GM18858 (cell line): Measurements from ENCODE around the gene CRISP2.
"Not testable (repeated sequence)": the region's sequence is repeated elsewhere in the genome, so short reads cannot be mapped to it uniquely, and the experiment has no call there.

ENCODE experiments used
- ATAC-seq: cut with Tn5 transposase; IDR thresholded peaks from one replicate; pipeline ENCODE4 v1.9.1; 2021; ENCODE audit not compliant: unreplicated experiment

The CRISP2 gene, protein sequence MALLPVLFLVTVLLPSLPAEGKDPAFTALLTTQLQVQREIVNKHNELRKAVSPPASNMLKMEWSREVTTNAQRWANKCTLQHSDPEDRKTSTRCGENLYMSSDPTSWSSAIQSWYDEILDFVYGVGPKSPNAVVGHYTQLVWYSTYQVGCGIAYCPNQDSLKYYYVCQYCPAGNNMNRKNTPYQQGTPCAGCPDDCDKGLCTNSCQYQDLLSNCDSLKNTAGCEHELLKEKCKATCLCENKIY

DNA sequence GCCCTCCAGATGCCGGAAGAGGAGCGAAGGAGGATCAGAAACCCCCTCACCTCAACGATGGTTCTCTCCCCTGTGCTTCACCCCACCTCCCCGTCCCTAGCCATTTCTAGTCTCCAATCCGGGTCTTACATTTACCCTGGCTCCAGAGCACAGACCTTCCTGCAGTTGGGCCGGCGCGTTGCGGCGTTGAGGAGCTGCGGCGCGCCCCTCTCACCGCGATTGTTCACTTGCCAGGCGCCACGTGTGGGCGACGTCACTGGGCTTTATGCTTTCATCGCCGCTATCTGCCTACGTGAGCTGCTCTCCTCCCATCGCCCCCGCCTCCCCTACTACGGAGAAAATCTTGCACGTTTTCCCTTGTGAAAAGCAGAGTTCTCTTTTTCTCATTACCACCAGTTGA is at the start of gene CRISP2:
TSS of gene CRISP2 (minus strand) at position 198 of the 400 bp plus-strand sequence. CDS start 4,347 bp downstream, outside the sequence.
- no peak for ATAC-seq

- peak; percentile 43 for ATAC-seq
These were observed 30.9 kb upstream of the CRISP2 start, which contains the start of gene CRISP3 for GRCh38 chr6:49744259-49744658. Gene CRISP3, minus strand, starts transcription at chr6:49744388. Its CDS starts 21 bp downstream, at chr6:49744367.

- no peak for ATAC-seq
These were observed 30.1 kb upstream of the CRISP2 start for GRCh38 chr6:49743429-49743828.

DNA sequence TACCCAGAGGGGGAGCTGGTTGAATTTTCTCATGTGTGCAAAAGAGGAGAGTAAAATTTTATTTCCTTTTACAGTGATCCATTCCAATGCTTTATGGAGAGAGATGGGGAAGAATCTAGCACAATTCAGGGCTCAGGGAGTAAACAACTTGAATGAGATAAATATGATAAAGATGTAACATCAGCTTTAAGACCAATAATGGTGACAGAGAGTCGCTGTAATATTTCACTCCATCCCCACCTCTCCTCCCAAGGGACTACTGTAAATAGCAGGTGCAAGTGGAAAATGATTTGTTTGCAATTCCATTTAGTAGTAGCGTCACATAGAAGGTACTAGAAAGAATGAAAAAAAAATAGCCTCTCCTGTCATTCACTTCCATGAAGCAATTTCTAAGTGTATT is 26.1 kb upstream of the CRISP2 start:
- no peak for ATAC-seq

DNA sequence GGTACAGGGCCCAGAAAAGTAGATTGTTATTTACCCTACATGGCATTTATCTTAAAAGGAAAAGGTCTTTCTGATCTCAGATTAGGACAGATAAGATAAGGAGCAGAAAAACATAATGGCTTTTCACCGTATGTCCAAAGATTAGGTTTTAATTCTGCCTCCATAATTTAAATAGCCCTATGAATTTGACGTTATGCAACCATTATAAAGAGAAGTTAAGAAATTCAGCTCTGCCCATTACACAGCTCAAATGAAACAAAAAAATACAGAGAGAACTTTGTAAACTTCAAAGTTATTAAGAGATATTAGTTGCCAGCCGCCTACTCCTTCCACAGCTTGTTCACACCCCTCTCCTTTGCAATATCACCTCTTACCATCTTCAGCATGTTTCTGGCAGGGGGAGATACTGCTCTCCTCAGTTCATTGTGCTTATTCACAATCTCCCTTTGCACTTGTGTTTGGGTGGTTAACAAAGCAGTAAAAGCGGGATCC is 22.7 kb upstream of the CRISP2 start:
- ATAC-seq: no peak

GRCh38 chr6:49733680-49734079 is 20.3 kb upstream of the CRISP2 start:
- no peak for ATAC-seq

DNA sequence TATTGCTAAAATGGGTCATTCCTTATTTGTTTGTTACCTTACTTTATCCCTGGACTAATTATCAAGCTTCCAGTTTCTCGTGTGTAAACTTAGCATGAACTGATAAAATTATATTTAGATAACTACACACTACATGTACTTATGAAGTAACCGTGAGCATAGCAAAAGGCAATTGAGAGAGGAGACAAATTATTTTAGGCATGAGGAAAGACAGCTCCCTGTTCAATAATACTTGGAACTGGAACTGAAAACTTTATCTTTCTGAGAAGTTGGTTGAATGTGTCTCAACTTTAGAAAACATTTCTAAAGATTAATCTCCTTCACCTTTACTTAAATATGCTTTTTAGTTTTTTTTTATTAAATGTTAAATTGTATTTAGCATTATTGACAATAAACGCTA is 19.4 kb upstream of the CRISP2 start:
- ATAC-seq: no peak

DNA sequence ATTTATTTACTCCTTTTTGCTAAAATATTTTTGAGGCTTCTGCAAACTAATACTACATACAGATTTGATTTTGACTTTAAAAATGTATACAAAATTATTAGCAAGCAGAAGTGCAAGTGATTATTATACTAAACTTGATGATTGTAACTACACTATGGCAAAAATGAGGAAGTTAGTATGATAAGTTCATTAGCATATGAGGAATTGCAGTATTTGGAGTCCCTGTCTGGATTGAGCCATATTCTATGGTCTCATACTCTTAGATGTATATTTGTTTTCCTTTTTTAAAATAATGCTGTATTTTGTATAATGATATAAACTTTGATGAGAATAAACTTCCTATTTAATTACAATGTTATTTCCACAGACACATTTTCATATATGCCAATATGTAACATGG is 16.9 kb upstream of the CRISP2 start:
- ATAC-seq: no peak

GRCh38 chr6:49723917-49724316 is 10.6 kb upstream of the CRISP2 start:
- ATAC-seq: not testable (repeated sequence)

GRCh38 chr6:49721297-49721696 is 8.0 kb upstream of the CRISP2 start:
- no peak for ATAC-seq

GRCh38 chr6:49720372-49720771 is 7.0 kb upstream of the CRISP2 start:
- no peak for ATAC-seq

- no peak for ATAC-seq
These were observed 14.9 kb downstream of the CRISP2 start for GRCh38 chr6:49698478-49698877.

- ATAC-seq: no peak
These were observed 19.8 kb downstream of the CRISP2 start for GRCh38 chr6:49693512-49693911.

DNA sequence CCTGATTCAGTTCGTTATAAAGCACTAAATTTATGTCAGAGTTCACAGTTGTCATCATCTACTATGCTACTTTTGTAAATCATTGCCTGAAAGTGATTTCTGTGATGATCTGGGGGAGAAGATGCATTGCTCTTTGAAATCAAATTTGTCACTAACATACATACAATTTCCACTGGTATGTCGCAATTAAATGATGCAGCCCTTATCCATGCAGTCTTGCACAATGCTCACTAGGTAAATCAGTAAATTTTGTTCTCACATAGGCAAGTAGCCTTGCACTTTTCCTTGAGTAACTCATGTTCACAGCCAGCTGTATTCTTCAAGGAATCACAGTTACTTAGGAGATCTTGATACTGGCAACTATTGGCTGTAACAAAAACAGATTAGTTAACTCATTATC is 20.8 kb downstream of the CRISP2 start:
- no peak for ATAC-seq

GRCh38 chr6:49676671-49677281 is 36.6 kb downstream of the CRISP2 start:
- ATAC-seq: no peak

GRCh38 chr6:49675816-49676215 is 37.5 kb downstream of the CRISP2 start:
- no peak for ATAC-seq

GRCh38 chr6:49668083-49668511 is 45.2 kb downstream of the CRISP2 start:
- no peak for ATAC-seq

DNA sequence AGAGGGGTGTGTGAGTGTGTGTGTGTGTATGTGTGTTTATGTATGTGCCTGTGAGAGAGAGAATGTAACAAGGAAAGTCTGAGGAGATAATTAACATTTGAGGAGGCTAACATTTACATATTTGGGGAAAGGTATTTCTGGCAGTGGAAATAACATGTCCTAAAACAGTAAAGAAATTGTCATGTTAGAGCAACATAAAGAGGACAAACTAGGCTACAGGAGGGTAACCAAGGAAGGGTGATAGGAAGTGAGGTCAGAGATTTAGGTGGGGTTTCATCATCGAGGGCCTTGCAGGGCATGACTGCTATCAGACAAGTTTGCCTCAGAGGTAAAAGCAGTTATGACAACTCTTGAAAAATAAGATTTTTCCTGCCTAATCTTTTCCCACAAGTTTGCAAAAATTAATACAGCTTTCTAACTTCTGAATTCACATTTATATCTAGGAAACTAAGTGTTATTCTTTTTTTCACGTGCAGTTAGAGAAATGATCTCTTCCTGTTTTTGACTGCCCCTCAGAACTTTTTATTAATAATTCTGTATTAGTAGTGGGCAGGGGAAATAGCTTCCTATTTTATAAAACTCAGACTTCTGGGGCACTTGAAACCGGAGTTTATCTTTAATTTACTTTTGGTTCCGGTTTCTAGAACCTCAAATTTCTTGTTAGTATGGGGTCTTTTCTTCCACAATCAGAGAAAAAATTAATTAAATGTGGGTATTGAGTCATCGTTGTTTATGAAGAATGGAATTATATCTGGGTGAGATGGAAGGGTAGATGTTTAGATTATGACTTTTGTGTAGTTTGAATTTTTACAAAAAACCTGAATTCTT is 46.2 kb downstream of the CRISP2 start:
- ATAC-seq: no peak

DNA sequence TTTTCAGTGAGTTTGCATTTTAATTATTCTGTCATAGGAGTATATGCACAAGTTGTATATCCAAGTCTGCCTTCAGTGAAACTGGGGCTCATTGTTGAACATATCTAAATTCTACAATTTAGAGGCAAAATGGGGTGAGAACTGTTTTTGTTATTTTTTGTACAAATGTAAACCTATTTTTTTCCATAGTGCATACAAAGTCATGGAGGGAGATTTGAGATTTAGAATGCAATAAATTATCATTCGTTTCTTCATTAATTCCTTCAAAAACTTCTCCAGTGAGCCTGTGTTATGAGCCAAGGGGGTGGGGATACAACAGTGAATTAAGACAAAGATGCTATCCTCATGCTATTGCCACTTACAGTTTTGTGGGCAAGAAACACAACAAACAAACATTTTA is 46.9 kb downstream of the CRISP2 start:
- ATAC-seq: no peak

DNA sequence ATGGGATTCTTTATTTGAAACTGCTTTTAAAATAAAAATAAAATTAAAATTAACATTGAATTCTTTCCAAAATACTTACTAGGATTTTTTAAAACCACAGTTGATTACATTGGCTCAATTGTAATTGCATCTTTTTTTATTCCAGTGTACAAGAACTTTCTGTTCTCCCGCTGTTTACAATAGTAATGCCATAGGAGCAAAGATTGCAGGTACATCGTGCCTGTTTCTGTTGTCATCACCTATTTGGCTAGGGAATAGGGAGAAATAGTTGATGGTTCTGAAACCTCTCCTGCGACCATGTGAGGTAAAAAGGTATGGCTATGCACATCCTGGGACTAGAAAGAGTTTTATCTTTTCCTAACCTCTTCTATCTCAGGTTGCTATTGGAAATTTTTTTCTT is 48.5 kb downstream of the CRISP2 start:
- ATAC-seq: no peak

- not testable (repeated sequence) for ATAC-seq
These were observed 49.3 kb downstream of the CRISP2 start for GRCh38 chr6:49664054-49664453.

- no peak for ATAC-seq
These were observed 50.5 kb downstream of the CRISP2 start for GRCh38 chr6:49662892-49663261.
